HG03139 (cell line): ENCODE measurements around the gene AP1AR.
A peak's percentile ranks its signal among the peaks of the same experiment; 100 is the strongest.
"Not testable (repeated sequence)": the region's sequence is repeated elsewhere in the genome, so short reads cannot be mapped to it uniquely, and the experiment has no call there.

ENCODE experiments used
- ATAC-seq: cut with Tn5 transposase; IDR thresholded peaks from one replicate; pipeline ENCODE4 v1.9.1; 2021; ENCODE audit not compliant: unreplicated experiment

The AP1AR gene, protein sequence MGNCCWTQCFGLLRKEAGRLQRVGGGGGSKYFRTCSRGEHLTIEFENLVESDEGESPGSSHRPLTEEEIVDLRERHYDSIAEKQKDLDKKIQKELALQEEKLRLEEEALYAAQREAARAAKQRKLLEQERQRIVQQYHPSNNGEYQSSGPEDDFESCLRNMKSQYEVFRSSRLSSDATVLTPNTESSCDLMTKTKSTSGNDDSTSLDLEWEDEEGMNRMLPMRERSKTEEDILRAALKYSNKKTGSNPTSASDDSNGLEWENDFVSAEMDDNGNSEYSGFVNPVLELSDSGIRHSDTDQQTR

DNA sequence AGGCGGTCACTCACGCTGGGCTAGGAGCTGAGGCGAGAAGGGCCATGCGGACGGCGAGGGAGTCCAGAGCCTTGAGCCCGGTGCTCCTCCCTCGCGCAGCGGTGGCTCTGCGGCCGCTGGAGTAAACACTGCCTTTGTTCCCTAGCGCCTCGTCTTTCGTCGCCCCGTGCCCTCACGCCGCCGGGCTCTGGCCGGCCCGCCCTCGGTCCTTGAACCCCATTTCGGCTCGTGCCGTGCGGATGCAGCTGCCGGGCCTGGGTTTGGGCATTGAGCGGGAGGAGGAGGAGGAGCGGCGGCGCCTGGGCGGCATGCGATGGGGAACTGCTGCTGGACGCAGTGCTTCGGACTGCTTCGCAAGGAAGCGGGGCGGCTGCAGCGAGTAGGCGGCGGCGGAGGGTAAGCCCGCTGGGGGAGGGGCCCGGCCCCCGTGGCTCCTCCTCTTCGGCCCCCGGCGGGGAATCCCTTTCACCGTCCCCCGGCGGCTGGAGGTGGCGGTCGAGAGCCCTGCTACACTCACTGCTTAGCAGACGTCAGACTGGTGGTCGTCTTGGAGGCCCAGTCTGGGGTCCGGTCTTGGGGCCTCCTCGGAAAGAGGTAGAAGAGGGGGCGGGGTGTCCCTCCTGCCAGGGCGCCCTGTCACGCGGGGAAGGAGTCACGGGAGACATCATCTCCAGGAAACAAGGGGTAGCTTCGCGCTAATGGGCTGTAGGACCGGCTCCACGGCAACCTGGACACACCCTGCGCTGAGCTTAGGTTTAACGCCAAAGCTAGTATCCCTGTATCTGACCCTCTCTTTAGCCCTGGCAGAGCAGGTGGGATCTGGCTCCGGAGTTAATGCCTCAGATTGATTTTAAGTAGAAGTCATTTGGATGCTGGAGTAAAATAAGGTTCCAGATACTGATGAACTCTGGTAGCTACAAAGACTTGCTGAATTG lies at the start of gene AP1AR:
AP1AR (plus strand) TSS at position 9 of the 935 bp plus-strand sequence; CDS start at position 314, 305 bp downstream.
- ATAC-seq, result peak; percentile 63

DNA sequence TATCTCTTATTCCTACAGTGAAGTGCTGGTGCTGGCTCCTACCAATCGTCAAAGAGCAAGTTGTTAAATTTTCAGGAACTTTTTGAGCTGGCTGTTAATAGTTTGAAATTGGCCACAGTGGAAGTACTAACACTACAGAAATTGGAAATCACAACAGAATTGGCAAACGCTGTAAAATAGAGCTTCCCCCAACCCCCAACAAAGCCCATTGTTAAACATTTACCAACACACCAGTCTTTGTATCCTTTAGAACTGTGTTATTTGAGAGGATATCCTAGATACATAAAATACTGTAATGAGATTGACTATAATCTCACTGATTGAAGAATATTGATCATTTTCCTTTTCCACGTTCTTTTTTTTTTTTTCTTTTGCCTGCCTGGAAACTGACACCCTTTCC lies 49.0 kb upstream of the AP1AR start:
- no peak for ATAC-seq

DNA sequence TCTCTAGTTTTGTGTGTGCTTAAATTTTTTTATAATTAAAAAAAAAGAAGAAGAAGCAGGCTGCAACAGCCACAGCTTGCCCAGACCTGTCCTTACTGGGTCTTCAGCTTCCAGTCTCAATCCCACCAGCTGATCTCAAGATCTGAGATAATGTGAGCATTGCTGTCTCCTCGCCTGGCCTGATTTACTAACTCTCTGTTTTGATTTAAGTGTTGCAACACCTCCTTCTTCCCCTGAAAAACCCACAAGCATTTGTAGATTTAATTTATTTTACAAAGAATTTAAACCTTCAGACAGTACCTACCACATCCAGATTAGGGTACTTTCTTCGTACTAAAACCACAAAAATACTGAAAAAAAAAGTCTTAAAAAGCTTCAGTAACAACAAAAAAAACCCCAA lies 48.3 kb upstream of the AP1AR start:
- ATAC-seq, result no peak

DNA sequence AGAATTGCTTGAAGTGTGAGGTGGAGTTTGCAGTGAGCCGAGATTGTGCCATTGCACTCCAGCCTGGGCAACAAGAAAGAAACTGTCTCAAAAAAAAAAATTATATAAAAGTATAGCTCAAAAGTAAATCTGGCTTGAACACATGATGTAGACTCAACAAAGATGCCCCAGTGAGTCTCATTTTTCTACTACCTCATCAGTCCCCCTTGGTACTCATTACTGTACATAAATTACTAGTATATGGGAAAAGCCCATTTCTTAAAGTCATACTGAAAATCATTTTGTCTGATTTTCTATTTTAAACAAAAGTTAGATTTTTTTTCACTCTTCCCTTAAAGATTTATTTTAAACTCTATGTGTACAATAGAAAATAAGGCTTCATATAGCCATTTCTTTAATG lies 47.1 kb upstream of the AP1AR start:
- no peak for ATAC-seq

DNA sequence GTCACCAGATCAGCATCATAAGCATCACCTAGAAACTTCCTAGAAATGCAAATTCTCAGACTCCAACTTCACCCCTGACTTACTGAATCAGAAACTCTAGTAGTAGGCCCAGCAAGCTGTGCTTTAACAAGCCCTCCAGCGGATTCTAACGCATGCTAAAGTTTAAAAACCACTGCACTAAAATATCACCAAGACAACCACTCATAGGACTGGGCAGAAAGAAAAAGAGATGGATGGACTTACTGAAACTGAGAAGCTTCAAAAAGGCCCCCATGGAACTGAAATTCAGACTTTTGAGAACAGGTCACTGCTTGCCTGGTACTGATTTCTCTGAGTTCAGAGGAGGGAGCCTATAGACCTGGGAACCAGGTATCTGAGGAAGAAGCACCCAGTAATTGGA lies 46.3 kb upstream of the AP1AR start:
- ATAC-seq, result no peak

DNA sequence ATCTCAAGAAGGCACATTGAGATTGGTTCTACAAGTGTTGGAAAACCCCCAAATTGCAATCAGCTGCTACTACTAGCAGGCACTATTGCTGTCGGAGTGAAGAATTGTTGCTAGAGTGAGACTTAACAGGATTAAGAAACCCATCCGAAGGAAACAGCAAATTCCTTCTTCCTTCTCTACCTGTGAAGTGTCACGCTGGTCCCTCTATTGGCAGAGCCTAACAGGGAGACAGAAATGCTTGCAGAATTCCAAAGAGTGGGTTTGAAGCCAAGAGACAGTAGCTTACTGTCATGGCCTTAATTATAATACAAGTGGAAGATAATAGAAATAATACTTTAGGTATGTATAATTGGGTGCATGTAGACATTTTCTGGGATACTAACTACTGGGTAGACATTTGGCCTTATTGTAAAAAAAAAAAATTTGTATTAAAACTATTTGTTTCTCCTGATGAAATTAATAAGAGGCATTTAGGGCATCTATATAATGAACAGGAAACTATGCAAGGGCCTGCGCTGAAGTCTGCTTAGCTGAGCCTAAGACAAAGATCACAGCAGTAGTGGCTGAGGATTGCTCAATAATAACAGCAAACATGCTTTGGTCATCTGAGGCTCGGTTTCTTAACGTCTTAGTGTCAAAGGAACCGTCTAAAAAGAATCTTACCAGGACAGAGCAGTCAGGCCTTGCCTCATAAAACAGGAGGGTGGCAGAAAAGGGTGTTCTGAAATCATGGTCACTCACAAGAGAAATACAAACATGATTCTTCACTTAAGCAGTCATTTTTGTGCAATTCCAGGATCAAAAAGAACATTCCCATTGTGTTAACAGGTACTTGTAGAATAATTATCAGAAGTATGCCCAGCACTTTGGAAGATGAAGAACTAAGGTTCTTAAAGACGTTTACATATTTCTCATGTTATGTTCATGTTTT lies 45.6 kb upstream of the AP1AR start:
- ATAC-seq, result no peak

DNA sequence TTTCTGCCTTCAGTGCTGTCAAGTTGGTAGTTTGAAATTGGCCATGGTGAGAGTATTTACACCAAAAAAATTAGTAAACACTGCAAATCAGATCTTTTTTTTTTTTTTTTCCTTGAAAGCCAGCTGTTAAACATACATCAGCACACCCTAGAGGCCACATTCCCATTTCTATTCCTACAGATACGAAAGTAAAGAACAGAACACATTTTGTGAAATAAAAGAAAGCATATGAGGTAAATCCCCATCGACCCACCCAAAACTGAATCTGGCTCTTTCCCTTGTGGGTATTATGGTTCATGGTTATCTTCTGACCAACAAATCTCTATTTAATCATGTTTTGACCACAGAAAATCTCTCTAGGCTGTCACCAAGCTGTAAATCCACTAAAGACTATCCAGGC lies 41.8 kb upstream of the AP1AR start:
- no peak for ATAC-seq

DNA sequence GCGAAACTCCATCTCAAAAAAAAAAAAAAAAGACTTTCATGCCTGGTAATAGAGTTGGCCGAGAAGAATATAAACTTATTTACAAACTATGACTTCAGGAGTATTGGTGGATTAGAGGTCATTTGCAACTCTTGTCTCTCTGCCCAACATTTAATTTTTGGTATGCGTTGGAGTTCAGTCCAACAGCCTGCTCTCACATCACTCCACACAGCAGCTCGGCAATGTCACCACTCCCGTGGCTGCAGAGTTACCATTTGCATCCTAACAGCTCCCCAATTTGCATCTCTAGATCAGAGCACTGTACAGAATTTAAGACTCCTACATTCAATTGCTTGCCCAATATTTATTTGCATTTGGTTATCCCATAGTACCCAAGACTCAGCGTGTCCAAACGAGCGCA lies 40.9 kb upstream of the AP1AR start:
- ATAC-seq, result no peak

DNA sequence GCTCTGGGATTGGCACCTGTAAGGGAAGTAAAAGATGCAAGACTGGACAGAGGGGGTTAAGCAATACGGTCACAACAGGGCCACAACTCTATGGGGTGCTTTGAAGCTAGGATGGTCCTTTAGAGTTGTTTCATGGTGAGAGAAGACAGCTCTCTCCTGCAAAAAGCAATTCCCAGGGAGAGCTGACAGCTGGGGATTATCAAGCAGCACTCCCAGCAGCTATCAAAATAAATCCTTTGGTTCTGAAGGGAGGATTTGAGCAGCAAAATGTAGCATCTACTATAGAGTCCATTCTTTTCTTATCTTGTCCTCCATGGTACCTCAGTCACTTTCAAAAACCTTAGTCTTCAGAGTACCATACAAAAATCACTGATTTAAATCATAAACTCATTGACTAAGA lies 35.1 kb upstream of the AP1AR start:
- no peak for ATAC-seq

DNA sequence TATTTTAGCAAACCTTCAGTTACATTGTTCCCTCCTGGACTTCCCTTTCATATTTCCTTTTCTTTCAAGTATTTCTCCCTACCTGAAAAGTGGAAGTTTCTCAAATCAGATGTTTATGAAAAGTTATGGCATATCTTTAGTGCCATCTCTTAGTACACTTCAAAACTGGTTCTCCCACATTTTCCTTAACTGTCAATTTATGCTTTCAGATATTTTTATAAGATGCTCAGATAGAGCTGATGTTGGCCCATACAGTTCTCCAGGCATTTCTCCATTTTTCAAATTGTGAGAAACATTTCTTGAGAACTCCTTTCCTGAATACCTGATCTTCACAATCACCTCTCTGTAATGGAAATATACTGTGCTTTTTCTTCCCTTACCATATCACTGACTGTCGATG lies 32.5 kb upstream of the AP1AR start:
- peak; percentile 11 for ATAC-seq

DNA sequence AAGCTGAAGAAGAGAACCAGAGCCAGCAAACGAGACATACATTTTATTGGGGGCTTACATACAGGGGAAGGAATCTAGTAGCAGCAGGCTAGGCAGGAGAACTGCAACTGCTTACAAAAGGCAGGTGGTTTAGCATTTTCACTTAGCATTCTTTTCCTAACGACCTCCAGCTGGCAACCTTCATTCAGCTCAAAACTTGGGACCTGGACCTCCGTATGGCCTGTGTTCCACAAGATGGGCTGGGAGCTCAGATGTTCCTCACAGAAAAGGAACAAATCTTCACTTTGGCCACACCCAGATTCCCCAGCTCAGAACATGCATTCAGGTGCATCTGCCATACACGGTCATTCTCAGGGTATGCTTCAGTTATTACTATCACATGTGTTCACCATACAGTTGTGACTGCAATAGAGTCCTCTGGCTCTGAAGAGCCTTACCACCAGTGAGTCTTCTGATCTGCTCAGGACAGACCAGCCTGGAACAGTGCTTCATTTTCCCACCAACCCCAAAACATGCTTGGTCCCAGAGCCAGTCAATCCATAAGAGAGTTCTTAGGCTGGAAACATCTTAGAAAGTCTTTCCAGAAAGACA lies 29.6 kb upstream of the AP1AR start:
- ATAC-seq, result no peak

DNA sequence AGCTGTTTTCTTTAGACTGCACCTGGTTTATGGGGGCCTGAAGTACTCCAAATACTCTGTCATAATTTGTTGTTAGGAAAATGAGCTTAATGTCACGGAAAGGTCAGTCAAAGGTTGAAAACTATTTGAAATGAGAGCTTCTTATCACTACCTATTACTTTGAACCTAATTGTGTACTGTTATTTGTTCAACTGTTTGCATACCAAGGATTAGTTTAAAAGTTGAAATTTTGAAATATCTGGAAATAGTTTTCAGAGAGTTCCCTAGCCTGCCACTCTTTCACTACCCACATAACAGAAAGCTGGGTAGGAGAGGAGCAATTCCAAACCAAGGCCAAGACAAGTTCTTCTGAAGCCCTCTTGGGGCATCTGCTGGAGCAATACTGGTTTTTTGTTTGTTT lies 28.0 kb upstream of the AP1AR start:
- ATAC-seq, result no peak

DNA sequence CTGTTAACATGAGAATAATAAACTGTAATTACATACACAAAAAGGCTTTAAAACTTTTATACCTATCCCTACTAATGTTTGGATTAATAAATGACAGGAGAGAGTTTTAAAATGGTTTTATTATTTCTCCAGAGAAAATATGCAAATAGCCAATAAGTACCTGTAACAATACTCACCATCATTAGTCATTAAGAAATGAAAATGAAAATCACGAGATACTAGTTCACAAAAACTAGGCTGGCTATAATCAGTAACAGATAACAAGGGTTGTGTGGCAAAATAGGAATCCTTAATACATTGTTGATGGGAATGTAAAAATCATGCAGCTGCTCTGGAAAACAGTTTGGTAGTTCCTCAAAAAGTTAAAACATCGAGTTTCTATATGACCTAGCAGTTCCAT lies 25.2 kb upstream of the AP1AR start:
- ATAC-seq, result no peak

DNA sequence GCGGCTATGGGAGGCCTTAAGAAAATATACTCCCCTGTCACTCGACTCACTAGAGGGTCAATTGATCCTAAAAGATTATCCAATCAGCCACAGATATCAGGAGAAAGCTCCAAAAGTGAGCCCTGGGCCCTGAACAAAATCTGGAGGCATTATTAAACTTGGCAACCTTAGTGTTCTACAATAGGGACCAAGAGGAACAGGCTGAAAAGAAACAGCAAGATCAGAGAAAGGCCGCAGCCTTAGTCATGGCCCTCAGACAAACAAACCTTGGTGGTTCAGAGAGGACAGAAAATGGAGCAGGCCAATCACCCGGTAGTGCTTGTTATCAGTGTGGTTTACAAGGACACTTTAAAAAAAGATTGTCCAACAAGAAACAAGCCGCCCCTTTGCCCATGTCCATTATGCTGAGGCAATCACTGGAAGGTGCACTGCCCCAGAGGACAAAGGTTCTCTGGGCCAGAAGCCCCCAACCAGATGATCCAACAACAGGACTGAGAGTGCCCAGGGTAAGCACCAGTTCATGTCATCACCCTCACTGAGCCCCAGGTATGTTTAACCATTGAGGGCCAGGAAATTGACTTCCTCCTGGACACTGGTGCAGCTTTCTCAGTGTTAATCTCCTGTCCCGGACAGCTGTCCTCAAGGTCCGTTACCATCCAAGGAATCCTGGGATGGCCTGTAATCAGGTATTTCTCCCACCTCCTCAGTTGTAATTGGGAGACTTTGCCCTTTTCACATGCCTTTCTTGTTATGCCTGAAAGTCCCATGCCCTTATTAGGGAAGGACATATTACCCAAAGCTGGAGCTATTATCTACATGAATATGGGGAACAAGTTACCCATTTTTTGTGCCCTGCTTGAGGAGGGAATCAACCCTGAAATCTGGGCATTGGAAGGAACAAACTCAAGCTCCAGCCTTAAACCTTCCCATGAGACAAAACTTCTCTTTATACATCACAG lies 23.2 kb upstream of the AP1AR start:
- ATAC-seq, result not testable (repeated sequence)

DNA sequence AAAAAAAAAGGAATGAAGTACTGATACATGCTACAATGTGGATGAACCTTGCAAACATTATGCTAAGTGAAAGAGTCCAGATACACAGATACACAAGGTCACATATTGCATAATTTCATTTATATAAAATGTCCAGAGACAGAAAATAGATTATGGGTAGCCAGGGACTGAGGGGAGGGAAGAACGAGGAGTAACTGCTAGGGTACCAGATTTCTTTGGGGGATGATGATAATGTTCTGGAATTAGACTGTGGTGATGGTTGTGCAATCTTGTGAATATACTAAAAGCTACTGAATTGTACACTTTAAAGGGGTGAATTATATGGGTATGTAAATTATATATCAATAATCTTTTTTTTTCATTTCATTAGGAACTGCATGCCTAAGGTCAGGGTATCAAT lies 20.8 kb upstream of the AP1AR start:
- ATAC-seq, result no peak

DNA sequence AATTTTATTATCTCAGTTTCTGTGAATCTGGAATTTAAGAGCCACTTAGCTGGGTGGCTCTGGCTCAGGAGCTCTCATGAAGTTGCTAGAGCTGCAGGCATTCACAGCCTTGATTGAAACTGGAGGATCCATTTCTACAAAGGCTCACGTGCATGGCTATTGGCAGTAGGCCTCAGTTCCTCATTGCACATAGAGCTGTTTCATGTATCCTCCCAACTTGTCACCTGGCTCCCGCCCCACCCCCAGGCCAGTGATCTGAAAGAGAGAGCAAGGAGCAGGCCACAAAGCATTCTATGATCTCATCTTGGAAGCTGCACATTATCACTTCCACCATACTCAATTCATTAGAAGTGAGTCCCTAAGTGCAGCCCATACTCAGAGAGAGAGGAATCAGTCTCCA lies 18.5 kb upstream of the AP1AR start:
- no peak for ATAC-seq

DNA sequence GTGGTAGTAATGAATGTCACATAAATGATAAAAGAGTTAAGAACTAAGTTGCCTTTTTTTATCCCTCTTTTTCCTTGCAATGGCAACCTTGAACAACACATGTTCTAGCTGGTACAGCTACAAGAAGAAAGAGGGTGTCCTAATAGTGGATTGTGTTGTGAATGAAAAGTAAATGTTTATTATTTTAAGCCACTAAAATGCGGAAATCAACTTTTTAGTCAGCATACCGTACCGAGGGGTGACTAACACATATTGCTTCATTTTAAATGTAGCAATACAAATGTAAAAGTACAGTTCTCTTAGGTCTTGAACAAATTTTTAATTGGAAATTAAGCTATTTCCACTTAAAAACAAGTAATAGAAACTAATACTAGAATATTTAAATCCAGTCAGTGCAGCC lies 17.7 kb upstream of the AP1AR start:
- no peak for ATAC-seq

DNA sequence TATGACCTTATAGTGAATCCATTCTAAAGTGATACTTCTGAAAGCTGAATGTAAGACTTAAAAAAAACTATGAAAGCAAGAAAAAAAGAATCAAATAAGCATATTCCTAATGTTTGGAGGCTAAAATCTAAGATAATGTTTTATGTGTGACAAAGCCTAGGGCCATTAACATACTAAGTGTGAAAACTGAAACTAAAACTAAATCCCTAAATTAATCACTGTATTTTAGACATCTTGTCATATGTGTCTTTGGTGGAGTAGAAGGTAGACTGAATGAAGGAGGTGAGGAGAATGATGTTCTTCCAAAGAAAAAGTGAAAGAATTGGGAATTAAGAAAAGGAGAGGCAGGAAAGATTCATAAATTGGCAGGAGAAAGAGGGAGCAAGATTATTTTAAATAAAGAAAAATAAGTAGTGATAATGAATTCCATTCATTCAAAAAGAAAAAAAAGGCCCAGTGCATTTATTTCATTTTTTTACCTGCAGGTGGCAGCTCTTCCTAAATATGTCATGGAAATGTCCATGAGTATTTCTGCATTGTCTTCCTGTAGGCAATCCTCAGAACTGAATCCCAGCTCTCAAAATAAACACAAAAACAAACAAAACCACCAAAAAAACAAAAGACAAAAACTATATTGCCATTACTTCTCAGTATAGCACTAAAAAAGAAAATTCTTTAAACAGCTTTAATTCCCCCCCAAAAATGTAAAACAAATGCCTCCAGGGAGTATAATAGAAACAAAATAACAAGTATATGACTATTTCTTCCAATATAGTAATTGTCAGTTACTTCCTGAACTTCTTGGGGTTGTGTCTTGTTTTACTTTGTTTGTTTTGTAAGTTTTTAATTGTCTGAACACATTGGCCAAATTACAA lies 17.0 kb upstream of the AP1AR start:
- ATAC-seq, result no peak
